ENCODE data around the gene DCST1.

DCST1 gene

DNA sequence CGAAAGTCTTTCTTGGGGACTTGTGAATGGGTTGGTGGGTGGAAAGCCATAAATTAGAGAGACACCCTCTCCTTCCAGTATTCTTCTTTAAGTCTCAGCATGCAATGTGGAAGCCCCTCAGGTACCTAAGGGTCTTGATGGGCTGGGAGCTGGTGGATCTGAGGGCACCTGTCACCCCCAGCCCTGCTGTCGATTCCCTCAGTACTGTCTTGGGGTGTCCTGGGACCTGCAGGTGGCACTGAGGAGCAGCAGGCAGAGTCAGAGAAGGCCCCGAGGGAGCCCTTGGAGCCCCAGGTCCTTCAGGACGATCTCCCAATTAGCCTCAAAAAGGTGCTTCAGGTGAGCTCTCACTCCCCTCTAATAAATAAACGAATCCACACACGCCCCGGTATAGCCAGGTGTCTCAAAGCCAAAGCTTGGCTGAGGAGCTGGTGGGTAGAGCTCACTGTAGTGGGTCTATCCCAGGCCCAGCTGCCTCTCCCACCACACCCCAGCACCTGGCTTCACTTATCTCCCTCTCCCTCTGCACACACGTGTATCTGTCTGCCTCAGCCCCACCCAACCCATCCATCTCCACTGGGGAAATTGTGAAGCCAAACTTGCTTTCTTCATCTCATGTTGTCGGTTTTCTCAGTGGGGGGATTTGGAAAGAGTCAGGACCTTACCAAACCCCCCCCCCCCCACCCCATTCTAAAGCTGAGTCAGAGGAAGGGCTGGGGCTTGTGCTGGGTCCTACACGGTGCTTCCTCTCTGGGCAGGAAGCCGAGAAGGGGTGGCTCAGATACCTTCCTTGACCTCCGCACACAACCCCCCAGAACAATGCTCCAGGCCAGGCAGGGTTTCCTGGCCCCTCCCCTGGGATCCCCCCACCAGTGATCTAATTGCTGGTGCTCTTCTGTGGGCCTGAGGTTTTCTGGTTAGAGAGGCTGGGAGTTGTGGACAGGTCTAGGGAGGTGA is 19.1 kb downstream of the DCST1 start:
- peak in 1 of 14 donors; percentile 8 for DNase-seq

DNA sequence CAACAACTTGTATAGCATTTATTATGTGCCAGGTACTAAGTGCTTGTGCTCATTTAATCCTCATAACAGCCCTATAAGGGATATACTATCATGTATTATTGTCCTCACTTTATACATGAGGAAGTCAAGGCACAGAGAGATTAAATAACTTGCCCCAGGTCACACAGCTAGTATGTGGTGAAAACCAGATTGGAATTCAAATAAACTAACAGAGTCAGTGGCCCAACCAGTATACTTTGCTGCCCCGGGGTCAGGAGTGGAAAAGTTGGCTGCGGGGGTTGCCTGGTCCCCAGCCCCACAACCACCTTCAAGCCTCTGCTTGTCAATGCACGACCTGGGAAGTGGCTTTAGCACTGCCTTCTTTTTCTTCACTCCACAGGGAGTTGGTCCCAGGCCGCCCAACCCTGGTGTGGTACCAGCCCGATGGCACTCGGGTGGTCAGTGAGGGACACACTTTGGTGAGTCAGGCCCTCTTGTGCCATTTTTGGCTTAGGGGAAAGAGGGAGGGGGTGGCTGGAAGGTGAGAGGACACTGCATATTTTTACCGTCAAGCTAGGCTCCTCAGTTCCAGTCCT is 20.0 kb downstream of the DCST1 start:
- no peak for DNase-seq

DNA sequence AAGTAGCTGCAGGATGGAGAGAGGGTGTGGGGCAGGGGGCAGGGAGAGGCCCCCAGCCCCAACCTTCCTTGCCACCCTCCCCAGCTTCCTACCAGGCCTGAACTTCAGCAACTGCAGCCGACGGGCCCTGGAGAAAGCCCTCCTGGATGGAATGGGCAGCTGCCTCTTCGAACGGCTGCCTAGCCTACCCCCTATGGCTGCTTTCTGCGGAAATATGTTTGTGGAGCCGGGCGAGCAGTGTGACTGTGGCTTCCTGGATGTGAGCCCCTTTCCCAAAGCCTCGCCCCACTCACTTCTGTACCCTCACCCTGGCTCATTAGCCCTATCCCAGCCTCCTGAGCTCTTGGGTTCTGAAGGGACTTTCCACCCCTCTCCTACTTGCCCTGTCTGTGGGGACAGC is 23.5 kb downstream of the DCST1 start:
- no peak for DNase-seq

DNA sequence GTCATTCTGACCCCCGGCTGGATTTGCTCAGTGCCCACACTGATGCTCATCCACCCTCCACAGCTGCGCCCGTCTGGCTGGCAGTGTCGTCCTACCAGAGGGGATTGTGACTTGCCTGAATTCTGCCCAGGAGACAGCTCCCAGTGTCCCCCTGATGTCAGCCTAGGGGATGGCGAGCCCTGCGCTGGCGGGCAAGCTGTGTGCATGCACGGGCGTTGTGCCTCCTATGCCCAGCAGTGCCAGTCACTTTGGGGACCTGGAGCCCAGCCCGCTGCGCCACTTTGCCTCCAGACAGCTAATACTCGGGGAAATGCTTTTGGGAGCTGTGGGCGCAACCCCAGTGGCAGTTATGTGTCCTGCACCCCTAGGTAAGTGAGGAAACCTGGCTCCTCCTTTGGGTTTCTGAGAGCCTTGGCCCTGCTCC is 24.2 kb downstream of the DCST1 start:
- DNase-seq, result no peak

DNA sequence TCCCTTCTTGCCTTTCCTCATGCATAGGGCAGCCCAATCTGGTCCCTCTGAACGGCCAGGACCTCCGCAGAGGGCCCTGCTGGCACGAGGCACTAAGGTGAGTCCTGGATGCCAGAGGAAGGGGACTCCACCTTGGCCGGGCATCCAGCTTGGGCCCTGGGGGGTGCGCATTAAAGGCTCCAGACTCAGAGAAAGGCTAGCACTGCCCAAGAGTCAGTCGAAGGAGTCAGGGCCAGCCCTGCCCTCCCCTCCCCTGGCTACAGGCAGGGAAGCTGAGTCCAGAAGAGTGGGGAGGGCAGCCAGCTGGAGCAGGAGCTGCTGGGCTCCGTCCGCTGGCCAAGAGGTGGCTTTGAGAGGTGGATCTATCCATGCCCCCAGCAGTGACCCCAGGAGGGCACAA is 27.1 kb downstream of the DCST1 start:
- DNase-seq, result no peak

DNA sequence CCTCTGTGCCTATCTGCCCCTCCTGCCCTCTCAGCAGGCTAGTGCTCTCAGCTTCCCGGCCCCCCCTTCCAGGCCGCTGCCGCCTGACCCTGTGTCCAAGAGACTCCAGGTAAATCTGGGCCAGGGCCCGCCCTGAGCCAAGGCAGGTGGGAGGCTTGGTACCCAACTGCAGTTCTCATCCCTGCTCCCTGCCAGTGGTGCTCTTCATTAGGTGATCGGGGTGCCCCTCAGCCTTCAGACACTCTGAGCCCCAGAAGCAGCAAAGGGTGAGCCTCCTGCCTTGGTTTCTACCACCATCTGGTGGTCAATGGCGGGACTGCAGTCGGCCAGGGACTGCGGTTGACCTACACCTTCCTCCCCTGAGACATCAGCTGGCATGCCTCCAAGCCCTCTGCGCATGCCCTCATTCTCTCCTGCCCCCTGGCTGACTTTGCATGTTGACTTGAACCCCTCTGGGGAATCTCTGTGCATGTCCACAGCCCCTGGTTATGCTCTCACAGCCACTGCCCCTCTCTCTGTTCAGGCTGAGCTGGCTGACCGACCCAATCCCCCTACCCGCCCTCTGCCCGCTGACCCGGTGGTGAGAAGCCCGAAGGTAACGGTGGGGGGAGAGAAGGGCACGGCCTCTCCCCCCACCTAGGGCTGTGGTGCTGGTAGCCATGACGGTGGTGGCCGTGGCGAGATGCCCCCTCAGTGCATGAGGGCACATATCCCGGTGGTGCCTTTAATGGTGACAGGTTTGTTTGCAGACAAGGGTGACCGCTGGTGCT is 27.9 kb downstream of the DCST1 start:
- peak in 12 of 14 donors; percentile 2 to 77 (median 52) for DNase-seq

DNA sequence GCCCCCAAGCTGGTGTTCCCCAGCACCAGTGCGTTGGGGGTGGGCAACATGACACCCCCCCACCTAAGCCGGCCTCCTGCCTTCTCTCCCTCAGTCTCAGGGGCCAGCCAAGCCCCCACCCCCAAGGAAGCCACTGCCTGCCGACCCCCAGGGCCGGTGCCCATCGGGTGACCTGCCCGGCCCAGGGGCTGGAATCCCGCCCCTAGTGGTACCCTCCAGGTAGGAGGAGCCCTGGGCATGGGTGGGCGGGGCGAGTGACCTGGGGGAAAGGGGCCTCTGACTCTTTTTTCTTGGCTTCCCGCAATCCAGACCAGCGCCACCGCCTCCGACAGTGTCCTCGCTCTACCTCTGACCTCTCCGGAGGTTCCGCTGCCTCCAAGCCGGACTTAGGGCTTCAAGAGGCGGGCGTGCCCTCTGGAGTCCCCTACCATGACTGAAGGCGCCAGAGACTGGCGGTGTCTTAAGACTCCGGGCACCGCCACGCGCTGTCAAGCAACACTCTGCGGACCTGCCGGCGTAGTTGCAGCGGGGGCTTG is 28.6 kb downstream of the DCST1 start:
- DNase-seq, result no peak

DNA sequence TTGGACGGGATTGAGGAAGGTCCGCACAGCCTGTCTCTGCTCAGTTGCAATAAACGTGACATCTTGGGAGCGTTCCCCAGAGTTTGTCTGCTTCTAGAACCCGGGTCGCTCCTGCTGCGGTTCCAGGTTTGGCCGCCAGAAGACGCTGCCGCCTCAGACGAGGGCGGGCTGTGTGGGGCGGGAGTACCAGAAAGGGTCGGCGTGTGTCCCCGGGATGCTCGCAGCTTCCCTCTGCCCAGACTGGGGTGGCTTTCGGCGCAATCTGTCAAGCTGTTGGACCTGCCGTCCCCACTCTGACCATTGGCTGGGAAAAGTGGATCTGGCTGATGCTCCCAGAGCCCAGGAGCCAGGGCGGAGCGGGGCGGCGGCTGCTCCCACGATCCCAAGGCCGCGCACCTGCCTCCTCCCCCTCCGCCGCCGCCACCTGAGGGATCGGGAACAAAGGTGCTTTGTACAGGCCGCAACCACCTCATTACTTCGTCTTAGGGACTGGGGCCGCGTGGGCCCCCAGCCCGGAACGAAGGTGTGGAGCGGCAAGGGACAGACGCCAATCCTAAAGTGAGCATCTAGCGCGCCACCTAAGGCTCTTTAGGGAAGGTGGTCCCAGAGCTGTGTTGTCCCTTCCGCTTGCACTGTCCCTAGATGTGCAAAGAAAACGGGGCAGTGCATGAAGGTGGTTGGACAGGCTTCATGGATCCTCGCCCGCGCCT is 29.2 kb downstream of the DCST1 start:
- peak in 1 of 14 donors; percentile 16 for DNase-seq

DNA sequence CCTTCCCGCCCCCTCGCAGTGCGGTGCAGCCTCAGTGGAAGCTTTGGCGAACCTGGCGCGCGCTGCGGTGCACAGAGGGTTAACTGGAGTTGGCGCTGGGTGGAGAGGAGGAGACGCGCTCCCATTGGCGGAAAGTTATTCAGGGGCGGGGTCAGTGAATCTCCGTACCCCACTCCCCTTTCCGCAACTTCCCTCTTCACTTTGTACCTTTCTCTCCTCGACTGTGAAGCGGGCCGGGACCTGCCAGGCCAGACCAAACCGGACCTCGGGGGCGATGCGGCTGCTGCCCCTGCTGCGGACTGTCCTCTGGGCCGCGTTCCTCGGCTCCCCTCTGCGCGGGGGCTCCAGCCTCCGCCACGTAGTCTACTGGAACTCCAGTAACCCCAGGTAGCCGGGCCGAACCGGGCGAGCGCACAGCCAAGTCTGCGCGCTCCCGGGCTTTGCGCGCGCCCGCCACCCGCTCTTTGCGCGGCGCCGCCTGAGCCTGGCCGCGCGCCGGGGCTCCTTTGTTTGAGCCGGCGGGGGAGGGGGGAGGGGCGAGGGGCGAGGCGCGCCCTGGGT is 30.0 kb downstream of the DCST1 start, which contains the start of gene EFNA4:
EFNA4 (plus strand) TSS at position 191 of the 561 bp plus-strand sequence; CDS start at position 275, 84 bp downstream.
- DNase-seq, result peak in 12 of 14 donors; percentile 7 to 66 (median 36)

DNA sequence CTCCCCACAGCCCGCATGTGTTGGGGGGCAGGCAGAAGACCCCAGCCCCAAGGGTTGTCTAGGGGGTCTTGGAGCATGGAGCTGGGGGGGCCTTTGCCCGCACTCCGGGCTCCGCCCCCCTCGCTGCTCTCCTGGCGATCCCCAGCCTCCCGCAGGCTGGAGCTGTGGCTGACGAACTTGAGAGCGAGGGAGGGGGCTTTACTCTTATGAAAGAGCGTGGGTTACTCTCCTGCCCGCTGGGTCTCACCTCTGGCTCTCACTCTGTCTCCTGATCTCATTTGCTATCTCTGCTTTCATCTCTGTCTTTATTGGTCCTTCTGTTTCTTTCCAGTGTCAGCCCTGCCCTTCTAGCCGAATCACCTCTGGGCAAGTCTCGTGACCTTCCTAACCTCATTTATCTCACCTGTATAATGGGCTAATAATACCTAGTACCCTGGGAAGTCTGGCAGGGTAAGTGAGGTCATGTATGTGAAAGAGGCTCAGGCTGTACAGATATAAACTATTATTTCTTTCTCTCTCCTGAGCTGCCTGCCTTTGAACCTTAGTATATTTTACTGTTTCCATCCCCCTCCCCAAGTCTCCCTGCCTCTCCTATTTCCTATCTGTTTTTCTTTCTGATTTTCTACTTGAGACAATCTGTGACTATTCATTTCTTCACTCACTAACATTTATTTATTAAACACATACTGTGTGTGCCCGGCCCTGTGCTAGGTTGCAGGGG is 30.6 kb downstream of the DCST1 start:
- no peak for DNase-seq

DNA sequence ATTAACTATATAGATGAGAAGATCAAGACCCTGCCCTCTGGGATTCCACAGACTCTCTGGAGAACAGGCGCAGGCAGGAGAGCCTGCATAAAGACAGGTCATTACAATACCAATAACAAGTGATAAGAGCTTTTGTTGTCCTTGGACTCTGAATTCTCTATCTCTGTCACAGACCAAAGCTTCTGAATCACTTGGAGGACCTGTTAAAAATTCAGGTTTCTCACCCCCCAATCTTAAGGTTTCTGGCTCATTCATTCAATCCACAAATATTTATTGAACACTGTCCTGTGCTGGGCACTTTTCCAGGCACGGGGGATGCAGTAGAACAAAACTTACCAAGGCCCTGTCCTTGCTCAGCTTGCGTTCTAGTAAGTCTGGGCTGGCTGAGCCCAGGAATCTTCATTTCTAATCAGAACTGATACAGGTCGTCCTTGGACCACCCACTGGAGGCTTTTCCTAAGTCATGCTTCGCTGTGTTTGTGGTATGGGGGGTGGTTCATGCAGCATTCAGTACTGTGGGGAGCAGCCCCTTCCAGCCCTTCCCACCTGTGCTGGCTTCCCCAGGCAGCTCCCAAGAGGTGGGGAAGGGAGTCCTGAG is 31.3 kb downstream of the DCST1 start:
- DNase-seq, result no peak

DNA sequence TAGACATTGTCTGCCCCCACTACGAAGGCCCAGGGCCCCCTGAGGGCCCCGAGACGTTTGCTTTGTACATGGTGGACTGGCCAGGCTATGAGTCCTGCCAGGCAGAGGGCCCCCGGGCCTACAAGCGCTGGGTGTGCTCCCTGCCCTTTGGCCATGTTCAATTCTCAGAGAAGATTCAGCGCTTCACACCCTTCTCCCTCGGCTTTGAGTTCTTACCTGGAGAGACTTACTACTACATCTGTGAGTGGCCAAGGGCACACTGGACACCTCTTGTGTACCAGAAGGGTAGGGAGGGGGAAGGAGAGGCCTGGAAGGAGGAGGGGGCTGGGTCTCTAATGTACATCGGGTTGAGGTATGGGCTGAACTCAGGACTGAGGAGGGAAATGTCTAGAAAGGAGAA is 33.2 kb downstream of the DCST1 start:
- DNase-seq, result no peak

DNA sequence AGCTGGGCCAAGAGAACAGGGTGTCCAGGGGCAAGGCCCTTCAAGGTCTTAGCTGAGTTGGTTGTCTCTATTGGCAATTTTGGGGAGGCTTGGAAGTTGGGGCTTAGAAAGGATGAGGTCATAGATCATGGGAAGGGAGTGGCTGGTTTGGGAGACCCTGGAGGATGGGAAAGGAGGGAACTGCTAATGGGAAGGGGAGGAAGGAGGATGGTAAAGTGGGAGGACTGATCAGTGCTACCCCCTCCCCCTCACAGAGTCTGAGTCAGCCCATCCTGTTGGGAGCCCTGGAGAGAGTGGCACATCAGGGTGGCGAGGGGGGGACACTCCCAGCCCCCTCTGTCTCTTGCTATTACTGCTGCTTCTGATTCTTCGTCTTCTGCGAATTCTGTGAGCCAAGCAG is 35.0 kb downstream of the DCST1 start:
- DNase-seq, result no peak

DNA sequence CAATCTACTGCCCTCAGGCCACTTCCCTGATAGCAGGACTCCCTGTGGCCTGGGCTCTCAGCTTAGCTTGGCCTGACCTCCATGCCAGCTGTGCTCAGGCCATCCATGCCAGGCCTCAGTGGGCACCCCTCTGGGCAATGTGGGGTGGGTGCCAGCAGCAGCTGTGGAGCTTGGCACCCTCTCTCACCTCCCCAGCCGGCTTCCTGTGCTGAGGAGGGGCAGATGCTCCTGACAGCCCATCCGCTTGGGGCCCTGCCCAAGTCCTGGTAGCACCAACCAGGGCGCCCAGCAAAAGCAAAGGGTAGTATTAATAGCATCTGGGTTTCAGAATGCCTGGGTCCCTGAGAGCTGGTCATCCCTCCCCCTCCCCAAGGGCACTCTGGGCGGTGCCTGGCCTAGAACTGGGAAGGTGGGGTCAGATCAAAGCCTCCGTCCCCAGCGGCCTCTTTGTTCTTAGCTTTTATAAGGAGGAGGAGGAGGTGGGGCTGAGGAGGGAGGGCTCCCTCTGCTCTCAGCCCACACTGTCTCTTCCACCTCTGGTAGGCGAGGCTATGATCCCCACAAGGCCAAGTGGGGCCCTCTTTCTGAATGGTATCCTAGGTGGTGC is 36.0 kb downstream of the DCST1 start:
- DNase-seq, result no peak

DNA sequence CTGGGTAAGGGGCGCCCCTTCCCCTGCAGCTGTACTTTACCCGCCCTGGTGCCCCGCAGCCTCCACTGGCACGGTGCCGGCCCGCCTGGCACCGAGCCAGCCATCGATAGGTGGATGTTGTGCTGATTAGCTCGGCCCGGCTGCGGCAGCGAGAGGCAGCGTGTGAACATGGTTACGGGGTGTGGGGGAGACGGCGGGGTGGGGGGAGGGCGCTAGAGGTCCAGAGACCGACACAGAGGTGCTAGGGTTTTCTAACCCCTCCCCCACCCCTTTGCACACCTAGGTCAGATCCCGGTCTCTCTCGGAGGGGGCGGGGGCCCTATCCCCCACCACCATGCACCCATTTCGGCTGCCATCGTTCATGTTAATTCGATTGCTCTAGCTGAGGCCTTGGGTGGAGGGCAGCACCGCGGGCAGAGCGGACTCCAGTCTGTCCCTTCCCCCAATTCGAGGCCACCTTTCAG is 36.6 kb downstream of the DCST1 start:
- DNase-seq, result peak in 1 of 14 donors; percentile 54

DNA sequence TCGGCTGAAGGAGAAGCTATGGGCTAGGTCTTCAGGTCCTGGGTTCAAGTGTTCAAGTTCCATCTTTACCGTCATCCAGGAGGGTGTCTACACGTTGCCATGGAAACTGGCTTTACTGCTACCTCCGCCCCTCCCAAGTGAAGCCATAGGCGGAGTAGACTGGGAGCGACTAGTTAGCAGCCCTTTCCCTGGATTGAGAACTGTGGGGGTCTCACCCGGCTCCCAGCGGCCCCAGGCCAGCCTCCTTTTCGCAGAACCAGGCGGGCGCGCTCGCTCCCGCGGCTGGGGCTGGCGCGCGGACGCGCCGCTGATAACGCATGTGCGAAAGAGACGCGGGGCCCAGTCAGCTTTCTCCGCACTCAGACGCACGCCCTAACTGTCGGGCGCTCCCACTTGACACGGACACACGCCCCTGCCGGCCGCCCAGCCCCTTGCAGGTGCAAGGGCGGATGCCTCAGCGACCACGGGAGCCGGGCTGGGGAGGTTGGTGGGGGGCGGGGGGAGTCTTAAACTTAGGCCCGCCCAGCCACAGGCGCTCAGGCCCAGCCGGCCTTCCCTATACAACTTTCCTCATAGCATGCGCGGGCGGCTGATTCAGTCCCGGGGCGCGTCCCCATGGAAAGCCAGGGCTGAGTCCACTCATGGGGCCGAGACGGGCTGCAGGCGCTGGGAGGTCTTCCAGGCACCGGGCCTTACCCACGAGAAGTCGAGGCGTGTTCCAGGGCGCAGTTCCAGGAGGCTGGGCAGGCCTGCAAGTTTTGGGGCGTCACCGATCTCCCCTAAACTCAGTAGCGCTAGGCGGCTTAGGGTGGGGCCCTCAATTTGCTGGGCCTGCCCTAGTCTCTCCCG is 37.3 kb downstream of the DCST1 start:
- DNase-seq, result peak in 11 of 14 donors; percentile 18 to 76 (median 37)

DNA sequence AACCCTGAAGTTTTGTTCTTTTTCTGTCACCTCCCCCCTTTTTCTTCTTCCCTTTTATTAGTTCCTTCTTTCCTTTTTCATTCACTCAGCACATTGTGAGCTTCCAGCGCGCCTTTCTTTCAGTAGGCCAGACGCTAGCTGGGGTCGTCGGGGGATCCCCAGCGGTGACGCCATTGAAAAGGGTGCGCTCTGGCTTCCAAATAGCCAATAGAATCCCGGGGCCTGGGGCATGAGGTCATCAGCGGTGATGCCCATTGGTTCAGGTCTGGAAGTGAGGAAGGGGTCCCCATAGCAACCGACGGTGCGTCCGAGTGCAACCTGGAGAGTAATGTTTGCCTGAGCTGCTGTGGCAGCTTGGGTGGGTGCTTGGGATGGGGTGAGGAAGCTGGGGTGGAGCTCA is 38.1 kb downstream of the DCST1 start:
- DNase-seq, result no peak

DNA sequence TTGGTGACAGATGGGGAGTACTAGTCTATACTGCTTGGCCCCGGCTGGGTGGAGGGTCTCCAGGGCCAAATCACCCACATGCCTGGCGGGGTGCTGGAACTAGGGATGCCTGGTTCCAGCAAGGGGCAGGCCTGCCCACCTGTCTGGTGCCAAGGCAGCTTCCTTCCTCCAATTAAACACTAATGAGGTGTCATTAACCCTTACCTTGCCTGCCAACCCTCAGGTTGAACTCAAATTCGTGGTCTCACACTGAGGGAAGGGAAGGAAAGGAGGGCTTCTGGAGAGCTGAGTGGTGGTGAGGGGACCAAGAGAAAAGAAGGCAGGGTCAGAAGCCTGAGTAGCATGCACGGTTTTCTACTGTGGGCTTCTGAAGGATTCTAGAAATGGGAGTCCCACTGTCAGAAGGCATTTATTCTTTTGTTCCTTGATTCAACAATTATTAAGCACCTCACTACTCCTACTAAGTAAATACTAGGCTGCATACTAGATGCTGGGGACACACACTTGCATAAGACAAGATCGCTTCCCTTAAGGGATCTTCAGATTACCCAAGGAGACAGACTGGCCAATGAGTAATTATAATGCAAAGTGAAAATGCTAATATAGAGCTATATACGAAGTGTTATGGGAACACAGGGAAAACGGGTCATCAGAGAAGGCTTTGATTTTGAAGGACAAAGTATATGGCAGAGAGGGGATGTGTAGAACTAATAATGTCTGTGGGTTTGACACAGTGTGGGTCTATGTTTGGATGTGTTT is 39.1 kb downstream of the DCST1 start:
- no peak for DNase-seq
